ENCODE results near the gene ZSWIM8. TPM values are rescaled to one million over a fixed set of nuclear protein-coding genes. Genes with fewer than 3 reads are reported as not detected.

The ZSWIM8 gene
- total RNA-seq, 1 experiment from 2014 or later: 59.1 TPM

GRCh38 chr10:73779539-73780197 is 5.7 kb upstream of the ZSWIM8 start:
- H3K4me1 Mint-ChIP-seq: peaks cover 32% of the 10 kb centered on the region
- H3K9me3 Mint-ChIP-seq: no peaks in the 10 kb centered on the region
- DNase-seq (ENCODE audit: low spot score): no peak
- CTCF ChIA-PET: no interaction called here
- peak overlapping the region; percentile 34; the same call in 1 of the 2 replicates for H3K27ac Mint-ChIP-seq
- H3K36me3 Mint-ChIP-seq: peaks cover 21% of the 10 kb centered on the region
- TF ChIP-seq SMAD3 (CRISPR knock-in tag; IDR thresholded peaks at IDR 0.05; ENCODE audit: borderline replicate concordance) (no peak), ZNF219 (CRISPR knock-in tag; IDR thresholded peaks at IDR 0.05; ENCODE audit: borderline replicate concordance) (no peak), ZNF396 (CRISPR knock-in tag; IDR thresholded peaks at IDR 0.05; ENCODE audit: borderline replicate concordance) (no peak), ATF1 (CRISPR knock-in tag; IDR thresholded peaks at IDR 0.05) (no peak), CDX4 (CRISPR knock-in tag; IDR thresholded peaks at IDR 0.05; ENCODE audit: borderline replicate concordance) (no peak), MAX (CRISPR knock-in tag; IDR thresholded peaks at IDR 0.05) (no peak), ETV6 (CRISPR knock-in tag; IDR thresholded peaks at IDR 0.05) (no peak), MLX (CRISPR knock-in tag; IDR thresholded peaks at IDR 0.05) (no peak), TEAD4 (CRISPR knock-in tag; IDR thresholded peaks at IDR 0.05) (no peak), ZSCAN18 (CRISPR knock-in tag; IDR thresholded peaks at IDR 0.05) (no peak), ZNF263 (CRISPR knock-in tag; IDR thresholded peaks at IDR 0.05; ENCODE audit: low read depth) (no peak), USF1 (CRISPR knock-in tag; IDR thresholded peaks at IDR 0.05) (no peak), ARID4B (CRISPR knock-in tag; IDR thresholded peaks at IDR 0.05; ENCODE audit: borderline replicate concordance) (no peak), RORB (CRISPR knock-in tag; IDR thresholded peaks at IDR 0.05) (no peak), ZNF671 (CRISPR knock-in tag; IDR thresholded peaks at IDR 0.05) (no peak), E2F5 (CRISPR knock-in tag; IDR thresholded peaks at IDR 0.05) (no peak), CREM (CRISPR knock-in tag; IDR thresholded peaks at IDR 0.05) (no peak), NR1H2 (CRISPR knock-in tag; IDR thresholded peaks at IDR 0.05) (no peak), ESRRA (CRISPR knock-in tag; IDR thresholded peaks at IDR 0.05; ENCODE audit: borderline replicate concordance) (no peak), ERG (CRISPR knock-in tag; IDR thresholded peaks at IDR 0.05) (no peak)
- no peak for ATAC-seq
- H3K27me3 Mint-ChIP-seq (ENCODE audit: low read depth): no peaks in the 10 kb centered on the region
- peak overlapping the region; percentile 99 for H3K4me3 Mint-ChIP-seq
- POLR2A ChIA-PET: interaction anchor here (0.7 kb wide), 1 partner anchor 33 kb away, joined by 3 read pairs; no protein-coding TSS in a partner anchor

Measured in WTC11 (cell line).